GM13976 (cell line): ENCODE data around the gene RAB3C.

Experiments used
- DNase-seq: peaks from one replicate; pipeline ENCODE4 v3.0.0; 2012; ENCODE audit warnings: low spot score
- in situ Hi-C: fragments of 300-500 bp; cut with MboI; formaldehyde crosslinking; loops from one replicate; pipeline ENCODE4 v1.12.0; 2022; ENCODE audit warnings: low sequenced_read_pairs, mixed read lengths, inconsistent platforms; ENCODE audit not compliant: unreplicated experiment
- TF ChIP-seq, protein P1 (sequence below): IDR thresholded peaks from 2 replicates; pipeline ENCODE4 v1.5.1; 2012; ENCODE audit warnings: borderline replicate concordance, mild to moderate bottlenecking; ENCODE audit not compliant: insufficient read depth; ENCODE audit errors: extremely low read depth, missing control alignments, control extremely low read depth

Gene RAB3C

DNA sequence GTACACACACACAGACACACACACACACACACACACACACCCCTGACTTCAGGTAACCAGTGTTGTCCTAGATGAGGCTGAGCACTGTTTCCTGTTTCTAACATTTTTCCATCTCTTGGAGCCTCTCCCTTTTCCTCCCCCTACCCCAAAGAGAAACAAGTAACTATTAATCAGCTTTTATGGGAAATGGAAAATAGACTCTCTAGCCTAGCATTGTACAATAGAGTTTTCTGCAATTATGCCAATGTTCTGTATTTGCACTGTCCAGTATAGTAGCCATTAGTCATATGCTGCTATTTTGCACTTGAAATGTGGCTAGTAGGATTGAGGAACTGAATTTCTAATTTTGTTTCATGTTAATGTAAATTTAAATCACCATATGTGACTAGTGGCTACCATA is 33.1 kb downstream of the RAB3C start:
- DNase-seq: no peak
- TF ChIP-seq, protein P1, sequence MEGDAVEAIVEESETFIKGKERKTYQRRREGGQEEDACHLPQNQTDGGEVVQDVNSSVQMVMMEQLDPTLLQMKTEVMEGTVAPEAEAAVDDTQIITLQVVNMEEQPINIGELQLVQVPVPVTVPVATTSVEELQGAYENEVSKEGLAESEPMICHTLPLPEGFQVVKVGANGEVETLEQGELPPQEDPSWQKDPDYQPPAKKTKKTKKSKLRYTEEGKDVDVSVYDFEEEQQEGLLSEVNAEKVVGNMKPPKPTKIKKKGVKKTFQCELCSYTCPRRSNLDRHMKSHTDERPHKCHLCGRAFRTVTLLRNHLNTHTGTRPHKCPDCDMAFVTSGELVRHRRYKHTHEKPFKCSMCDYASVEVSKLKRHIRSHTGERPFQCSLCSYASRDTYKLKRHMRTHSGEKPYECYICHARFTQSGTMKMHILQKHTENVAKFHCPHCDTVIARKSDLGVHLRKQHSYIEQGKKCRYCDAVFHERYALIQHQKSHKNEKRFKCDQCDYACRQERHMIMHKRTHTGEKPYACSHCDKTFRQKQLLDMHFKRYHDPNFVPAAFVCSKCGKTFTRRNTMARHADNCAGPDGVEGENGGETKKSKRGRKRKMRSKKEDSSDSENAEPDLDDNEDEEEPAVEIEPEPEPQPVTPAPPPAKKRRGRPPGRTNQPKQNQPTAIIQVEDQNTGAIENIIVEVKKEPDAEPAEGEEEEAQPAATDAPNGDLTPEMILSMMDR: no peak
- in situ Hi-C loops: no loop called here

DNA sequence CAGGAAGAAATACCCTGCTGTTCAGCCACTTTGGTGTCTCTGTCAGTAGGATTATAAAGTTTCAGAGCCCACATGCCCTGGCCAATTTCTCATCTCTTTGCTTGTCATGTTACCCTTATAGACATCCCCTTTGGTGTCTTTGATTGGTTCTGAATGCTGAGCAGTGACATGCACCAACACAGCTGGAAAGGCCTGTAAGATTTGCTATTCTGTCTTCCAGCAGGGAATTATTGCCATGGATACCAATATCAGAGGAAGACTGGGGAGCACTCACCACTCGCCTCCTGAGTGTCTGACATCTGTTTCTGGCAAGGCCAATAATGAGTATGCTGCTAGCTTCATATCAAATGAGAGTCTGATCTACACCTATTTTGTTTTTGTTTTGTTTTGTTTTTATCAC is 34.4 kb downstream of the RAB3C start:
- TF ChIP-seq, protein P1: no peak
- no peak for DNase-seq
- in situ Hi-C loops: no loop called here

DNA sequence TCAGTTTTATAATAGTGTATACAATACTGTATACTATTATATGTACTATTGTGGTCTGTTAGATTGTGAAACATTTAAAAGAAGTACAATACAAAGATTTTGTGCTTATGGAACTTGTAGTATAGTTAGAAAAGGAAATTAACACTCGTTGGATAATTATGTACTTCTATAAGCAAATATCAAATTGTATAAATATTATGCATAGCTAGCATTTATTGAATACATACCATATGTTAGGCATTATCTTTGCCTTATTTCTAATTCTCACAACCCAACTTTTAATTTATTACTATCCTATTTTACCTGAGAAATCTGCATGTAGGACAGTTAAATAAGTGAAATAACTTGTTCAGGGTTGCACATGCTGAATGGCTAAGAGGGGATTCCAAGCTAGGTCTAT is 37.5 kb downstream of the RAB3C start:
- in situ Hi-C loops: no loop called here
- TF ChIP-seq, protein P1: no peak
- no peak for DNase-seq

DNA sequence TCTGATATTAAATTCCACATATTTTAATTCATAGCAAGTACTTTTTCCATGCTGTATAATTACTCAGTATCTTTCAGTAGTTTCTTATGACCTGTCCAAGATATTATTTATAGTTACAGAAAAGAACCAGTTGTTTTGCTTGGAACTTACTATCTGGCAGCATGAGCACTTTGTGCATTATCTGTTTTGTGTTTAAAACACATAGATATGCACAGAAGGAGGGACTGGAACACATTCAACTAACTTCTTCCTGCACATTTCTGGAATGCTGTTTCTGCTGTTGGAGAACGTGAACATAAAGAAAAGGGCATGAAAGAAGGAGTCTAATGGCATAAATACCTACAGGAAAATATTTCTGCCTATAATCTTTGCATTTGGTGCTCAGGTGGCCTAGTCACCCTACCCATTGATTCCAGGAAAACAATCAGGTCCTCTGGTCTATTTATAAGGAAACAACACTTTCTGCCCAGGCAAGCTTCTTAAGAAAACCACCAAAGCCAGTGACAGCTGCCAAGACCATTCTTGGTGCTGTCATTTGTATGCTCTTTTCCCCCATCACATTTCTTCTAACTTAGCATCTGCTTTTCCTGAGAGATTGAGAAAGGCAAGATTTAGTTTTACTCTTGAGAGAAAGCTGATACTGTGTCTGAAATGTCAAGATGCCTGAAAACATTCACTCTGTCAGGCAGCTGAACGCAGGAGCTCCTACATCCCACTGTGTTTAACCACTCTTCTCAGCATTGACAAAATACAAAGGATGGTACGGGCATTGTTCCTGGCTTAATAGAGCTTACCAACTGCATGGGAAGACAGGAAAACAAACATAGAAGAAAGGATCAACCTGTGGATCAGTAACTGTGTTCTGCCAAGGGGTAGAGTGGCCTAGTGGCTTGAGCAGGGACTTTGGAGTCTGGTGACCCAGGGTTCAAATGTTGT is 40.3 kb downstream of the RAB3C start:
- DNase-seq: no peak
- in situ Hi-C loops: no loop called here
- TF ChIP-seq, protein P1: no peak

DNA sequence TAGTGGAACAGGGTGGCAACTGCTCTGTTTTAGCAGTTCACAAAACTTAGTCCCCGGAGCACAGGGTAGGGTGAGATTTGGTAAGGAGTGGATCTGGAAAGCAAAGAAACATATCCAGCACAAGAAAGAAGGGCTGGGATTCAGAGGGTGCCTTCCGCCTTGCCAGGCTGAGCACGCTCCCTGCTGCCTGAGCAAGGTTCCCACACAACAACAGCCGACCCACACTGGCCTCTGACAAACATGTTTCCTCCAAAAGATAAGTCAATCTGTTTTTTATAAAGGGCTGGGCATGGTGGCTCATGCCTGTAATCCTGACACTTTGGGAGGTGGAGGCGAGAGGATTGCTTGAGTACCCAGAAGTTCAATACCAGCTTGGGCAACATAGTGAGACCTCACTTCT is 45.8 kb downstream of the RAB3C start:
- TF ChIP-seq, protein P1: no peak
- DNase-seq: no peak
- in situ Hi-C loops: no loop called here

DNA sequence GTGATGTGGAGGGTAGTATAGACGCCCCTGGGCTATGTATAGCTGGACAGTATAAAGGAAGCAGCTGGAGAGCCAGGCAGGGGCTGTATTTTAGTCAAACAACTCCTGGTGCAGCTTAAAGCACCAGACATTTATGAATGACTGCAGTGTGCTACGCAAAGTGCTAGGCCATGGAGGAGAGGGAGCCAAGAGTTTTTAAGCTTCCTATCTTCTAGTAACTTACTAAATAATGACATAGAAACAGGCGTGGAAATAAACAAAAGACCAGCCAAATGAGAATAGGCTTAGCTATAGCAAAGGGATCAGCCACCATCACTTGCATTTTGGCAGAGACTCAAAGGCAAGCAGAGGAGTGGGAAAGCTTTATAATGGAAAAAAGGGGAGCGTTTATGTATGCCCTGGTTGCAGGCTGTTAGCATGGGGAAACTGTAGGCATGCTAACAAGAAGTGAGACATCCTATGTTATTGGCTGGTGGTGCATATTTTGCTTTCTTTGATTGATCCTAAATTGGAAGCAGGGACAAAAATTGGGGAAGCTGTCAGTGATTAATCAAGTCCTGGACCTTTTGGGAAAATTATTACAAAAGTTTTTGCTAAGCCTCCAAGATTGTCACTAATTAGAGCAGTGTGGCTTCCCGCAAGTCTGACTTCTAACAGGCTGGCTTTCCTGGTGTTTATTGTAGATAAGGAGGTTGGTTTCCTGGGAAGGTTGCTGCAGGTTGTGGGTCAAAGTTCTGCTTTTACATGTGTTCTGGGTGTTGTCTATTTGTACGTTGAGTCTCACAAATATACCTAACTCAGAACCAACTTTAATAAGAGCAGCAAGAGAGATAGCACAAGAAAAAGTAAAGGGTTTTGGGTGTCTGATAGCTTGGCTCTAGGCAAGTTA is 46.6 kb downstream of the RAB3C start:
- TF ChIP-seq, protein P1: no peak
- in situ Hi-C loops: no loop called here
- DNase-seq: no peak
